HL-60/S4 treated with phorbol 12-myristate 13-acetate at 8.2 ng/mL for 4 days and 3 days (cell line): Measurements from ENCODE around the gene RPL37A.
"Not testable (repeated sequence)": the region's sequence is repeated elsewhere in the genome, so short reads cannot be mapped to it uniquely, and the experiment has no call there.

ENCODE experiments used
- in situ Hi-C: fragments of 300-500 bp; cut with MboI; formaldehyde crosslinking; loops from 2 replicates; pipeline ENCODE4 v1.15.0; 2022; ENCODE audit warnings: low sequenced_read_pairs

Gene RPL37A

DNA sequence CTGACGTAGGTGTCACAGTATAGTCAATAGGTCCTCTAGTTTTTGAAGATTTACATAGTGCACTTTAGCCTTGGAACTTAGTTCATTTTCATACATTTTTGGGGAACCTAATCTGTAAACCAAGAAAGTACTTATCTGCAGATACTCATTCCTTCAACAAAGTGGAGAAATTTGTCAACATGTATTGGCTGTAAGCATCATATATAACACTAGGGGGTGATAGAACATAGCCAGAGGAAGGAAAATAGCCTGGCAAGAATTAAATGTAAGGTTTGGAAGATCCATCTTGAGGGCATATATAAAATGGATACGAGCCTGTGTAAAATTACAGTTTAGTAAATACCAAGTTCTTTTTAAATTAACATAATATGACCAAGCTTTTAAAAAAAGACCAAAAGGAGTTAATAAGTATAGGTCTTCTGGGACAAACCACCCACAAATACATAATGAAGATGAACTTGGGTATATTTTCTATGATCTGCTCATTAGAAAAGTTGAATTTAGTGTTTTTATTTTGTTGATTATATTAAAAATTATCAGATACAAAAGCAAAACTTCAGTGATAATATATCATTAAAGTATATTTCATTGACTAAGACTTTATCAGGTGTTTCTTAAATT, 18.2 kb downstream of the RPL37A start:
- in situ Hi-C loops = no loop called here

DNA sequence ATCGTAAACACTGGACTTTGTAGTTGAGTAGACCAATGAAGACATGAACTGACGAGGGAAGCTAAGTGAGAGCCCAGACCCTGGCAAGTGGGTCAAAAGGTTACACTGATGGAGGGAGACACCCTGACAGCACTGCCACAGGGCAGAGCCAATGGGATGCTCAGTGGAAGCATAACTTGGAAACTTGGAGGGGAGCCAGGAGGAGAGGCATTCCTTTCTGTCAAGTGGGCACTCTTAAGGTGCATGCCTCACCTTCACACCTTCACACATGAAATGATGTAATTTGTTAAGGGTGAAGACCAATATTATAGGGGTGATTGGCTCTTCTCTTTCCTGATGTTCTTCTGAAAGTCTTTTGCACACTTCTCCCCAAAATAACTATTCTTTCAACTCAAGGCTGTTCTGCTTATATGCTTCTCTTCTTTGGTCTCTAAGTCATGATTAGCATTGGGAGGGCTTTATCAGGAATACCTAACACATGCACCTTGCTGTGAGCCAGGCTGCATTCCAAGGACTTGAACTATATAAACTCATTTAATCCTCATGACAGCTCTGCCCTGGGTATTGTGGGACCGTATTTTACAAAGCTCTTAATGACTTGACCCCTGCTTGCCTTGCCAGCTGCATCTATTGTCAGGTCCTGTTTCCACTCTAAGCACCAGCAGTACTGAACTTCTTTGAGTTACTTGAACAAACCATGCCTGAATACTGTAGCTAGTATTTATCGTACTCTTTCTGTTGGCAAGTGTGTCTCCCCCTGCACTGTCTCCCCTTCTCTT, 19.0 kb downstream of the RPL37A start:
- in situ Hi-C loops = no loop called here

DNA sequence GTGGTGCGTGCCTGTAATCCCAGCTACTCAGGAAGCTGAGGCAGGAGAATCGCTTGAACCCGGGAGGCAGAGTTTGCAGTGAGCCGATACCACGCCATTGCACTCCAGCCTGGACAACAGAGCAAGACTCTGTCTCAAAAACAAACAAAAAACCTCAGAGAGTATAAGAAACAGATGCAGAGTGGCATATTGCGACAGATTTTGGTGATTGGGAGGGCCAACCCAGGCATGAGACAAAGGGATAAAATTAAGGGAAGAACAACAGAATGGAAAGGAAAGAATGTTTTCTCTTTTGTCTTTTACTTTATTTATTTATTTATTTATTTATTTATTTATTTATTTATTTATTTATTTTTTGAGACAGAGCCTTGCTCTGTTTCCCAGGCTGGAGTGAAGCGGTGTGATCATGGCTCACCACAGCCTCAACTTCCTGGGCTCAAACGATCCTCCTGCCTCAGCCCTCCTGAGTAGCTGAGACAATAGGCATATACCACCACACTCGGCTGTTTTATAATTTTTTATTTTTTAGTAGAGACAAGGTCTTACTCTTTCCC, 20.0 kb downstream of the RPL37A start:
- in situ Hi-C loops = not testable (repeated sequence)

DNA sequence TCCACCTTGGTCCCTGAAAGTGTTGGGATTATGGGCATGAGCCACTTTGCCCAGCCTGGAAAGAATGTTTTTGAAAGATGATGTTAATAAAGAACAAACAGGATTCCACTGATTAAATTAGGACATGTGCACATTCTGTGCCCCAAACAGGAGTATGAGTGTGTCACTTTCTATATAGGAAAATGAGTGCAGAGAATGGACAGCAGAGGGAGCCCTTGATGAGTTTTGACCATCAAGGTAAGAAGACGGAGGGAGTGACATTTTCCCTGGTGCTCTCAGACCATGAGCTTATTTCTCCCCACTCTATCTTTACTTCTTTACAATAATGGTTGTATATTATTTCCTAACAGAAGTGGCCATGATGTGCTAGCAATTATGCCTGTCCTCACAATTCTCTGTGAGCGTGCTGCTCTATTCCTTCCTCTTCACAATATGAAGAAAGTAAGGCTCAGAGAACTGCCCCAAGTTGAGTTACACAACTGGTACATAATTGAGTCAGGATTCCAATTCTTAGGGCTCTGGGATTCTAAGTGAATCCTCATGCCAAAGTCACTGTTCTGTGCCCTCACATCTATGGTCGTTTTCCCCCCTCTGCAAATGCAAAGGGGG, 20.6 kb downstream of the RPL37A start:
- in situ Hi-C loops = no loop called here

DNA sequence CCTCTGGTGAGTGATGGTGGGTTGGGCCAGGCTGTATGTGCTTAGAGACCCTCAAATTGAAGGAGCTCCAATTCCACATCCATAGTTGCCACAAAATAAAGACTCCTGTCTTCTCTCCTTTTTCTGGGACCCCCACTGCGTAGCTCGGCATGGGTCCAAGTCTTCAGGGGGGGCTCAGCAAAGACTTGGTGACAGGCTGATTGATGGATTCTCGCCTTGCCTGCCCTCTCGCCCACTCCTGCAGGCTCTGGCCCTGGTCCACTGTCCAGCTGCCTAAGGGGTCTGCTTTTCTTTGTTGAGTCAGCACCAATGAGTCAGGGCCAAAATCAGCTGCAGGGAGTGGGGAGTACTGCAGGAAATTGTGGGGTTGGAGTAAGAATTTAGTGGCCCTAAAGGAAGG, 21.5 kb downstream of the RPL37A start:
- in situ Hi-C loops = loop anchor here (10.0 kb wide), 1 partner anchor 145 kb away; no protein-coding TSS in a partner anchor

DNA sequence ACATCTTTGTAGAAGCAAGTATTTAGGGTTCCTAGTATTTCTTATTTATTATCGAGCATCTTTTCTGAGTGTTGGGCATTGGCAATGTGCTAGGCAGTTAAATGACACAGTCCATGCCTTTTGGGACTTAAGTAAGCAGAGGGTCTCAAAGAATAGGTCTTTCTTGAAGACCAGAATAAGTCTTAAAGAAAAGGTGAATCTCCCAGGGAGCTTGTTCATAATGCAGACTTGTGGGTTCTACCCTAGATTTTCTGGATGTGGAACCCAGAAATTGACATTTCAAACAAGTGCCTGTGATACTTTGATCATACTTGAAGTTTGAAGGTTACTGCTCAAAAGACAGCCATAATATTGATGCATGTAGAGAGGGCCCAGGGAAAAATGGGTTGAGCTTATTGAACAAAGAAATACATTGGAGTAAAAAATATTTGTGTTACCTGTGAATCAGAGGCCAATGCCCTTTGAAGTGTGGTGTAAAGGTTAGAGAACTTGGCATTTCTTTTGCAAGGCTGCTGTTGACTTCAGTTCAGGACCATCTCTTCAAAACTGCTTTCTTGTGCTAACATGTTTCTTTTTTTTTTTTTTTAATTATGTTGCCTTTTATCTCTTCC, 24.4 kb downstream of the RPL37A start:
- in situ Hi-C loops = loop anchor here (10.0 kb wide), 1 partner anchor 142 kb away; no protein-coding TSS in a partner anchor

DNA sequence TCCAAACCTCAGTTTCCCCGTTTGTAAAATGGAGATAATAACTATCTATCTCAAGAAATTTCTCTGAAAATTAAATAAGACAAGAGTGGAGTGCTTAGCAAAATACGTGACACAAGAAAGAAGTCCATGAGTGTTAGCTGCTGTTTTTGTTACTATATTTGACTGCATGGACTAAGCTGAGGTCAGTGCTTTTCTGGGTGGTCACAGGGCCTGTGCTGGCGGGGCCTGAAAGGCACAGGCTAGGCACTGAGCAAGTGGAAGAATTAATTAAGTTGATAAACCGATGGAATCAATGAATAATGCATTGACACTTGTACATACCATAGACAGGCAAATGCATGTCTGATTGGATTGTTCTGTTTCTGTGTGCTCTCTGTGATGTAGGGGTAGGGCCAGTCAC, 27.3 kb downstream of the RPL37A start:
- in situ Hi-C loops = loop anchor here (10.0 kb wide), 1 partner anchor 139 kb away; no protein-coding TSS in a partner anchor

DNA sequence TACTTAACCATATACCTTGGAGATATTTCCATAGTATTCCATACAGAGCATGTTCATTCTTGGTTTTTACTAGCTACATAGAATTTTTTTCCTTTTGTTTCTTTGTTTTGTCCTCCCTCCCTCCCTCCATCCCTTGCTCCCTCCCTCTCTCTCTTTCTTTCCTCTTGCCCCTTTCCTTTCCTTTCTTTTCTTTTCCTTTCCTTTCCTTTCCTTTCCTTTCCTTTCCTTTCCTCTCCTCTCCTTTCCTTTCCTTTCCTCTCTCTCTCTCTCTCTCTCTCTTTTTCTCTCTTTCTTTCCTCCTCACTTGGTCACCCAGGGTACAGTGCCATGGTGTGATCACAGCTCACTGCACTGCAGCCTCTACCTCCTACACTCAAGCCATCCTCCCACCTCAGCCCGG, 28.3 kb downstream of the RPL37A start:
- in situ Hi-C loops = loop anchor here (10.0 kb wide), 1 partner anchor 138 kb away; no protein-coding TSS in a partner anchor

DNA sequence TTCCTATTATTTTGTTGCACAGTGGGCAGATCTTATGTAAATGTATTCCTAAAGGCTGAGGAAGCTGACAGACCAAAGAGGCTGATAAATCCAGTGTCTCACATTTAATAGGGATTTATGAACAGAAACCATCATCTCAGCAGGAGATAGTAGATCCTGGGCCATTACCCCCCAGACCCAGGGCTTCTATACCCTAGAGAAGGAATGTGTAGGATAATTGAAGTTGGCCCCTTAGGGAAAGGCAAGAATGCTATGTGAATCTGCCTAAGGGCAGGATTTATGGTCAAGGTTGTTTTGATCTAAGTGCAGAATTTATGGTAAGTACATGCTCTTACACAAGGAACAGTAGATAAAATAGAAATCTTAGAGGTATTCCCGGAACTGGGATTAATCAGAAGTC, 29.0 kb downstream of the RPL37A start:
- in situ Hi-C loops = loop anchor here (10.0 kb wide), 1 partner anchor 137 kb away; no protein-coding TSS in a partner anchor

DNA sequence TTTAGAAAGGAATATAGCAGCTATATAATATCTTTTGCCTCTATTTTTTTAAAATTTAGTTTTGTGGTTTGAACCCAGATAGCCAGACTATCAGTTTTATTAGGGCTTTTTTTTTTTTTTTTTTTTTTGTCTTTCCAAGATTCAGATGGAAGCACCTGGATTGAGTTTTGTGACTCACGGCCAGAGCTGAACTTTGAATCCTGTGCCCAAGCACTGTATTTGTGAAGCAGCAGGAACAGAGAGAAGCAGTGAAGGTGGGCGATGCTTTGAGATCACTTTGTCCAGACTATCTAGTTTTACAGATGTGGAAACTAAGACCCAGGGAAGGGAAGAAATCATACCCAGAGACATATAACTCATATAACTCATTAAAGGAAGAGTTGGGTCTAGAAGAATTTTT, 33.9 kb downstream of the RPL37A start:
- in situ Hi-C loops = no loop called here

DNA sequence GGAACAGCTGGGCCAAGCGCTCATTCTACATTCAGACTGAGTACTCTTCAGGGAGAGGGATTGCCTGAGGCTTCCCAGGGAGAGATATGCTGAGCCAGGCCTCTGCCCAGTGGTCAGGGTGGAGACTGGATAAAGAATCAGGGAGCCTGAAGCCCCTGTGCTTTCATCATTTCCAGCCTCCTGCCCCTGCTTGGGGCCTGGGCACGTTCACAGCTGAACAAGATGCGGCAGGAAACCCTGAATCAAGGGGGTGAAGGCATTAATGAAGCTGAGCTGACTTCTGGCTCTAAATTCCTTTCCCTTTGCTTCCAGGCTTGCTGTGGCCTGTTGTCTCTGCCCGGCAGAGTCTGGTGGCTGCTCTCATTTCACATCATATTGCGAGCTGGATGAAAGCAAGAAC, 35.0 kb downstream of the RPL37A start:
- in situ Hi-C loops = no loop called here

DNA sequence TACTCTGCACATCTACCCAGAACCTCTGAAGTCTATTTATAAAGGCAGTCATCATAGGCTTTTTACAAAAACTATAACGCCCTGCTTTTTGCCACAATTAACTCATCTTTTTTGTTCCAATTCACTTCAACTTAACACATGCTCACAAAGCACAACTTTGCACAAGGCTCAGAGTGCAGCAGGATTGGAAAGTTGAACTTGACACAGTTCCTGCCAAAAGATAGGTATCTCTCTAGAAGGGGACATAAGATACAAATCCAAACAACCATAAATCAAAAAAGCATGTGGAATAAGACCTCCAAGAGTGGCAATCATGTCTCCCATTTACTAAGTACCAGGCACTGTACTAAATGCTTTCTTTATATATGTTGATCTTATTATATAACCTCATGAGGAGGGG, 36.2 kb downstream of the RPL37A start:
- in situ Hi-C loops = no loop called here

DNA sequence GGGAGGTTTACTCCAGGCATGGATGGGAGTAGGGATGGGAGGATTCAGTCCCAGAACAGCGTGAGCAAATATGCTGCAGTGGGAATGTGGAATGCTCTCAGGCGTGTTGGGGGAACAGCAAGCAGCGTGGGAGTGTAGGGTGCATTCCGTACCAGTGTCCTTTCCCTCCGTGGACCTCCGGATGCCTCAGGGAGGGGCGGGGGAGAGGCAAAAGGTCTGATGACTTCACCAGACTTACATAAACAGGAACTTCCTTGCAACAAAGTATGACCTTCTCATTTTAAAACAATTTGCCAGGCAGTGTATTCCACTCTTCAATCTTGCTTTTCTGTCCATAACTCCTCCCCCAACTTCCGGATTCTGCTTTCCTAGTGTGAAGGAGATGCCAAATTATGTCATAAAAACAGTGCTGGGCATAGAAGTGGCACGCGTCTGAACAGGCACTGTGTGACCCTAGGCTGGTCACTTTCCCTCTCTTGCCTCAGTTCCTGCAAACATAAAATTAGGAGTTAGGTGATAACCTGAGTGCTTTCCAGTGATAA, 36.9 kb downstream of the RPL37A start:
- in situ Hi-C loops = no loop called here

DNA sequence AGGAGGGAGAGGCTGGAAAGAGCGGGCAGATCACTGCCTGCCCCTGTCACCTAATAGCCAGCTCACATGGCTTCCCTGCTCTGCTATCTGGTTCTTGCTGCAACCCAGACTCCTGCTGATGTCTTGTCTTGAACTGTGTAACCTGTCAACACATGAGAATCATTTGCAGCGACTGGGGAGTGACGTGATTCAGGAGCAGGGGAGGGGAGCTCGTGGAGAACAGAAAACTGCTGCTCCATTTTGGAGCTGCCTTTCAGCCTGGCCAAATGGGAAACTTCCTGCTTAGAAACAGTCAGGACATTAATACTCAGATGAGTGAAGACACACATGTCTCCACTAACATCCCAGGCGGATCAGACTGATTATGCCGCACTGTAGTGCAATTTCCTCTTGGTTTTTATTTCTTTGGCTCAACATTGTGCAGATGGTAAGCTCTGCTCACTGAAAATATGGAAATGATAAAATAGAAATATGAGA, 38.1 kb downstream of the RPL37A start:
- in situ Hi-C loops = no loop called here

DNA sequence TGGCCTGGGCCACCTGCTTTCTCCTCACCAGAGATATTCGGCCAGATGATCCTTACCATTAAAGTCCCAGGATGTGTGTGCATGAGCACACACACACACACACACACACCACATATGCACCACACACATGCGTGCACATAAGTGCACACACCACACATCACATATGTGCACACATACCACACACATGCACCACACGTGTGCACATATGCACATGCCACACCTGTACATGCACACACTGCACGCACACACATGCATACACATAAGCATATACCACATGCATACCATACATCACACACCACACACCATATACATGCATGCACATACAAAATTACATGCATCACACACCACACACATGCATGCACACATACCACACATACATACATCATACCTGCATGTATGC, 38.7 kb downstream of the RPL37A start:
- in situ Hi-C loops = no loop called here

DNA sequence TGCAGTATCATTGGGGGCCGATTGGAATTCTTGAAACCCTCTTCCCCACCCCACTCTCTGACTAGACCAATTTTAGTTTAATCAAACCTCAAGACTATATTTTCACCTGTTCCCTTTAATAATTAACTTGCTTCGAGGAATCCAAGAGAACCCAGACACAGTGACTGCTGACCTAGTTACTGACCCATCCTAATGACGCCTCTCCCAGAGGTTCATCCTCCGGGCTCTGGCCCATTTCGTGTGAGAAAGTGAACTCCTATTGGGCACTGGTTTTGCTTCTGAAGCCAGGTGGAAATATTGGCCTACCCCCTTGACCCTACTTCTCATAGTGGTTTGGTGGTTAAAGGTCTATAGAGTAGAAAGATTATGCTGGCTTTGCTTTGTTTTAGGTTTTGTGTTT, 39.9 kb downstream of the RPL37A start:
- in situ Hi-C loops = no loop called here

DNA sequence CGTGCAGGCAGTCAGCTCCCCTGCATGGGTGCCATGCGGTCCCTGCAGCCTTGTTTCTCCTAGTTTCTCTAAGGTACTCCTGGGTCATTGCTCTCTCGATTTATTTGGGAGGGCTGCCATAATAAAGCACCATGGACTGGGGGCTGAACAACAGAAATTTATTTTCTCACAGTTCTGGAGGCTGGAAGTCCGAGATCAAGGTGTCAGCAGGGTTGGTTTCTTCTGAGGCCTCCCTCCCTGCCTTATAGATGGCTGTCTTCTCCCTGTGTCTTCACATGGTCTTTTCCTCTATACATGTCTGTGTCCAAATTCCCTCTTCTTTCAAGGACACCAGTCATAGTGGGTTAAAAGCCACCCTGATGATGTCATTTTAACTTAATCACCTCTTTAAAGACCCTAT, 40.5 kb downstream of the RPL37A start:
- in situ Hi-C loops = no loop called here

DNA sequence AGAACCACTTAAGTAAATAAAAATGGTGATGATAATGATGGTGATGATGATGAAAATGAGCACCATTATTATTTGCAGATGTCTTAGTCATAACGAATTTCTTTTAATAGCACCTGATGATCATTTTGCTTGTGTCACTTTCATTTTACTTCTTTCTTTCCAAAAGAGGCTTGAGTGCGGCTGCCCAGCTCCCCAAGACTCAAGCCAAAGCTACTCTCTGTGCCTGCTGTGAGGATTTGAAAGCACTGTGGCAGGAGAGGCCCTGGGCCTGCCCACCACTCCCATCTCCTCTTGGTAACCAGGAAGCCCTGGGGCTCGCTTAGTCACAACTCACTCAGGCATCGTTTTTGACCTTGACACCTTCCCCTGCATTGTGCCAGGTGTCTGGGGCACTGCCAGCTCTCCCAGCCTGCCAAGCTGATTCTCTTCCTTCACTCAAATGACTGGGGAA, 41.2 kb downstream of the RPL37A start:
- in situ Hi-C loops = no loop called here

DNA sequence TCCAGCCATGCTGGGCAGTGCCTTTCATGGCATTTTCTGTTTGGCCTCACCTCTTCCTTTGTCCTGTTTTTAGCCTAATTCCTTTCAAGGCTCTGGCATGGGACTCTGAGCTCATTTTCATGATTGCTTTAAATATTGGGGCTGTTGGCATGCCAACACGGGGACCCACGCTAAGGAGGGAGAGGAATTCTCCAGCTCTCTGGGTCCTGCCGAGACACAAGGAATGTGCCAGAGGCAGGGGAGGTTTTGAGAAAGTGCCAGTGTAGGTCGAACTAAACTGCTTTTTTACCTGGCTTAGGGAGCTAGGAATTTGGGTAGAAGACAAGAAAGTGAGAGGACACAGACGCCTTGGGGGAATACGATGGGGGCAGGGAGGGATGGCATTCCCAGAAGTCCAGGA, 42.3 kb downstream of the RPL37A start:
- in situ Hi-C loops = no loop called here

DNA sequence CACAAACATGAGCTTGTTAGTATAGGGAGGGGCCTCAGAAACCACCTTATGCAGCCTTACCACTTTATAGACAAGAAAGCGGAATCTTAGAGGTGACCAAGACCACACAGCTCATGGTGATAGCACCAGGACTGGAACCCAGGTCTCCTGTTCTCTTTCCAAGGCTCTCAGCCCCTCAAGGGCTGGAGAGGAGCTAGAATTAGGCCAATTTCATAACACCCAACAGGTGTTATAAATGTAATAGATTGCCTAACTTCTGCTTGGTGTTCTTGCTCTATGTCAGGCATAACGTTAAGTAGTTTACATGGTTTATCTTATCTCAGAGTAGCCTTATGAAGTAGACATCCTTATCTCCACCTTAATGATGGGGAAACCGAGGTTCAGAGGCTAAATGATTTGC, 42.9 kb downstream of the RPL37A start:
- in situ Hi-C loops = no loop called here

DNA sequence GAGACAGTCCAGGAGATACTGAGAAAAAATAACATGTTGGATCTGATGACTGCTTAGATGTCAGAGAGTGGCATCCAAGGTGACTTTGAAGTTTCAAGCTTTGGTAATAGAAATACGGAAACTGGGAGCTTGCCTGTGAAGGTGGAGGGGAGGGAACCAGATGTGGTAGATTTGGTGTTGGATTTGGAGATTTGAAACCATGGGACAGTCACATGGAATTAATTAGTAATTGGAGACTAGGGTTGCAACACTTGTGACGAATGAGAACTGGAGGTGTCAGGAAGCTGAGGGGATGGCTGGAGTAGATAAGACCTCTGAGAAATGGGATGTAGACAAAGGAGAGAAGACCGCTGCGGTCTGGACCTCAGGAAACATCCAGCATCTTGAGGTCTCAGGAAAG, 46.7 kb downstream of the RPL37A start:
- in situ Hi-C loops = no loop called here
